Measurements from ENCODE around the gene MIA. TPM values are rescaled to one million over a fixed set of nuclear protein-coding genes. Genes with fewer than 3 reads are reported as not detected.
"Not testable (repeated sequence)": the region's sequence is repeated elsewhere in the genome, so short reads cannot be mapped to it uniquely, and the experiment has no call there.

Gene MIA
- total RNA-seq, 4 donors from 2014 or later = not detected

DNA sequence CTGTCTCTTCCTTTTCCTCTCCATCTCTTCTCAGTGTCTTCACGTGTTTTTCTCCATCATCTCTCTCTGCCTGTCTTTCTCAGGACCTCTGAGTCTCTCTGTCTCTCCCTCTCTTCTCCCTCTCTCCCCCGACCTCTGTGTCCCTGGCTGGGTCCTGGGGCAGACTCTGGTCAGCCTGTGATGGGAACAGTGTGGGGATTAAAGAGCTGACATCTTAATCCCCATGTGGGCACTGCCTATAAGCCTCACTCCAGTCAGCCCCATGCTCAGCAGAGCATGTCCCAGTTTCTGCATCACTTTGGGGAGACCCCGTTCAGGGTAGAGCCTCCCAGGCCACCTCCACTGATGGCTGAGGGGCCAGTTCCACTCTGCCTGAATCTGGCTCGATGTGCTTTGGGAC, 39.9 kb downstream of the MIA start:
- no peak for DNase-seq
- Histone ChIP-seq H3K4me1 (peaks cover 25 to 29% of the 10 kb centered on the region in 2 donors), H3K27me3 (no peaks in the 10 kb centered on the region), H3K4me3 (no peak overlapping the region), H3K27ac (no peak overlapping the region), H3K36me3 (no peaks in the 10 kb centered on the region), H3K9me3 (no peaks in the 10 kb centered on the region)
- intact Hi-C loops (cut with DNase I; ENCODE audit: low total_unique reads) (no loop called here), in situ Hi-C loops (cut with MboI; ENCODE audit: low sequenced_read_pairs in 4 of 4) (loop anchor here in 2 of 4 donors (5.0 to 10.0 kb wide), 2 partner anchors 60 to 153 kb away; partner anchors contain the start of genes ACTMAP (in 1 of the 2) and SNRPA (in 1 of the 2))
- no peak for ATAC-seq
- TF ChIP-seq, protein P1, sequence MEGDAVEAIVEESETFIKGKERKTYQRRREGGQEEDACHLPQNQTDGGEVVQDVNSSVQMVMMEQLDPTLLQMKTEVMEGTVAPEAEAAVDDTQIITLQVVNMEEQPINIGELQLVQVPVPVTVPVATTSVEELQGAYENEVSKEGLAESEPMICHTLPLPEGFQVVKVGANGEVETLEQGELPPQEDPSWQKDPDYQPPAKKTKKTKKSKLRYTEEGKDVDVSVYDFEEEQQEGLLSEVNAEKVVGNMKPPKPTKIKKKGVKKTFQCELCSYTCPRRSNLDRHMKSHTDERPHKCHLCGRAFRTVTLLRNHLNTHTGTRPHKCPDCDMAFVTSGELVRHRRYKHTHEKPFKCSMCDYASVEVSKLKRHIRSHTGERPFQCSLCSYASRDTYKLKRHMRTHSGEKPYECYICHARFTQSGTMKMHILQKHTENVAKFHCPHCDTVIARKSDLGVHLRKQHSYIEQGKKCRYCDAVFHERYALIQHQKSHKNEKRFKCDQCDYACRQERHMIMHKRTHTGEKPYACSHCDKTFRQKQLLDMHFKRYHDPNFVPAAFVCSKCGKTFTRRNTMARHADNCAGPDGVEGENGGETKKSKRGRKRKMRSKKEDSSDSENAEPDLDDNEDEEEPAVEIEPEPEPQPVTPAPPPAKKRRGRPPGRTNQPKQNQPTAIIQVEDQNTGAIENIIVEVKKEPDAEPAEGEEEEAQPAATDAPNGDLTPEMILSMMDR (IDR thresholded peaks at IDR 0.05 in 4 of 5, conservative IDR thresholded peaks at IDR 0.05 in 1 of 5) = no peak
- no peak for TF ChIP-seq POLR2A (IDR thresholded peaks at IDR 0.05)

DNA sequence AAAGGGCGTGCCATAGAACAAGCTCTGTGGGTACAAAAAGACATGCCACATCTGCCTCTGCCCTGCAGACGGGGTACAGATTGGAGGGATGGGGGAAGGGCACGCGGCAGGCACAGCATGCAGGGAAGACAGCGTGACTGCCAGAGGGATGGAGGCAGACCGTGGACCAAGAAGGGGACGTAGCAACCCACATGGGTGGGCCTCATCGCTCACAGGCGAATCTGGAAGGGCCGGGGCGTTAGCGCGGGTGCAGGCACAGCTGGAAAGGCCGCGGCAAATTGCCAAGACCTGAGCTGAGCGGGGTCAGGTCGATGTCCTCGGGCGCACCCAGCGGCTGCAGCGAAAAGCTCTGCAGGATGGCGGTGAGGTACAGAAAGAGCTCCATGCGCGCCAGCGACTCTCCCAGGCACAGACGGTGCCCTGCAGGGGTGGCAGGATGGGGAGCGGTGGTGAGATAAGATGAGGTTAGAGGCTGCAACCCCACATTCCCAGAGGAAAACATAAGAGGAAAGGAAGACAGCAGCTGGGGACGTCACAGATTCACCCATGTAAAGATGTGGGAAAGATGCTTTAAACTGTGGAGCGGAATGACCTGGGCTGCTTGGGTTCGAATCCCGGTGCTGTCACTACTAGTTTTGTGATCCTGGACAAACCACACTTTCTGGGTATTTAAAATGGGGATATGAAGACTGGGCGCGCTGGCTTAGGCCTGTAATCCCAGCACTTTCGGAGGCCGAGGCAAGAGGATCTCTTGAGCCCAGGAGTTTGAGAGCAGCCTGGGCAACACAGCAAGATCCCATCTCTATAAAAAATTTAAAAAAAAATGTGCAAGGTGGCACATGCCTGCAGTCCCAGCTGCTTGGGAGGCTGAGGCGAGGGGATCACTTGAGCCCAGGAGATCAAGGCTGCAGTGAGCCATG, 43.4 kb downstream of the MIA start:
- peak in 1 of 2 donors; percentile 59 for DNase-seq
- H3K36me3 ChIP-seq, H3K27me3 ChIP-seq, H3K9me3 ChIP-seq: not testable (repeated sequence)
- in situ Hi-C loops (cut with MboI; ENCODE audit: low sequenced_read_pairs in 4 of 4) (loop anchor here in 2 of 4 donors (5.0 to 10.0 kb wide), 2 partner anchors 64 to 156 kb away; partner anchors contain the start of genes ACTMAP (in 1 of the 2) and SNRPA (in 1 of the 2)), intact Hi-C loops (cut with DNase I; ENCODE audit: low total_unique reads) (loop anchor here (1.0 kb wide), 1 partner anchor 156 kb away; no protein-coding TSS in a partner anchor)
- Histone ChIP-seq H3K4me1 (peaks cover 15 to 23% of the 10 kb centered on the region in 2 donors), H3K27ac (peak overlapping the region in 2 of 4 donors; percentile 41 to 59), H3K4me3 (peak overlapping the region in 3 of 4 donors; percentile 17 to 53 (median 23))
- TF ChIP-seq, protein P1 (IDR thresholded peaks at IDR 0.05 in 4 of 5, conservative IDR thresholded peaks at IDR 0.05 in 1 of 5) = peak in 1 of 5 experiments; percentile 25
- peak in 1 of 2 donors; percentile 51 for ATAC-seq

DNA sequence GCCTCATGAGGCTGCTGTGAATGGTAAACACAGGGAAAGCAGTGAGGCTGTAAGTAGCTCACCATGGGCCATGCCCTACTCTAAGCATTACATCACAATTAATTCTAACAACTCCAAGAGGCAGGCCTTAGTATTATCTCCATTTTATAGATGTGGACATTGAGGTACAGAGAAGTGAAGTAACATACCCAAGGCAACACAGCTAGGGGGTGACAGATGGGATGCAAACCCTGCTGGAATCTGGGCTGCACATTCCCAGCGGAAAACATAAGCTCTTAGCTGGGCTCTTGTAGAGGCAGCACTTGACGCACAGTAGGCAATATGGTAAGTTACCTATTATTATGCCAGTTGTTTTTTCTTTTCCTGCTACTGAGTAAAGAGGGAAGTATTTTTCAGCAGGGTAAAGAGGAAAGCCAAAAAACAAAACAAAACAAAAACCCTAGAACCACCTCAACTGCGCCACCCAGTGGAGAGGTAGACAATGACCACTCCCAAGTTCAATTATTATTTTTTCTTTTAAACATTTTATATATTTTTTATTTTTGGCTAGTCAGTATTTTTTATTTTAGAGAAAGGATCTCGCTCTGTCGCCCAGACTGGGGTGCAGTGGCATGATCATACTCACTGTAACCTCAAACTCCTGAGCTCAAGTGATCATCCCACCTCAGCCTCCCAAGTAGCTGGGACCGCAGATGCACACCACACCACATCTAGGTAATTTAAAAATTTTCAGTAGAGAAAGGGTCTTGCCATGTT, 44.3 kb downstream of the MIA start:
- not testable (repeated sequence) for H3K27me3 ChIP-seq, DNase-seq, H3K4me3 ChIP-seq, H3K36me3 ChIP-seq, H3K9me3 ChIP-seq
- intact Hi-C loops (cut with DNase I; ENCODE audit: low total_unique reads) = loop anchor here (1.0 kb wide), 1 partner anchor 157 kb away; no protein-coding TSS in a partner anchor
- TF ChIP-seq, protein P1 (IDR thresholded peaks at IDR 0.05 in 4 of 5, conservative IDR thresholded peaks at IDR 0.05 in 1 of 5) = peak; percentile 70 to 86 (median 82)
- Histone ChIP-seq H3K27ac (peak overlapping the region in 2 of 4 donors; percentile 57 to 60), H3K4me1 (peaks cover 15 to 23% of the 10 kb centered on the region in 2 donors)
- in situ Hi-C loops (cut with MboI; ENCODE audit: low sequenced_read_pairs in 4 of 4) = loop anchor here (5.0 to 10.0 kb wide), 3 partner anchors 65 to 165 kb away; partner anchors contain the start of genes ACTMAP (in 1 of the 4) and SNRPA (in 1 of the 4)
- peak; percentile 42 to 66 for ATAC-seq

DNA sequence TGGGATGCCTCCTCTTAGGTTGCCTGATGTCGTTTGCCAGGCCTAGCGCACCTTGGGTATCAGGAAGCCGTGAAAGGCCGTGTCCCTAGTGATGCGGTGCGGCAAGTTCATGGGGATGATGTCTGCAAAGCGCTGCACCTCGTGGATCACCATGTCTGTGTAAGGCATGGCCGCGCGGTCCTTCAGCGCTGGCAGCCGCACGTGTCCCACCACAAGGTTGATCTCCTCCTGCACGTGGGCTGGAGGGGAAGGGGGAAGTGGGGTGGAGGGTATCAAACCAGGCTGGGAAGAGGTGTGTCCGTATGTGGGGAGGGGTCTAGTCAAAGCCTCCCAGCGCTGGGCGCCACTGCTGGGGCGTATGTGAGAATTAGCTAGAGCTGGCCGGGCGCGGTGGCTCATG, 46.8 kb downstream of the MIA start:
- intact Hi-C loops (cut with DNase I; ENCODE audit: low total_unique reads) (no loop called here), in situ Hi-C loops (cut with MboI; ENCODE audit: low sequenced_read_pairs in 4 of 4) (loop anchor here in 3 of 4 donors (5.0 to 10.0 kb wide), 2 partner anchors 160 to 167 kb away; no protein-coding TSS in a partner anchor)
- no peak for DNase-seq

DNA sequence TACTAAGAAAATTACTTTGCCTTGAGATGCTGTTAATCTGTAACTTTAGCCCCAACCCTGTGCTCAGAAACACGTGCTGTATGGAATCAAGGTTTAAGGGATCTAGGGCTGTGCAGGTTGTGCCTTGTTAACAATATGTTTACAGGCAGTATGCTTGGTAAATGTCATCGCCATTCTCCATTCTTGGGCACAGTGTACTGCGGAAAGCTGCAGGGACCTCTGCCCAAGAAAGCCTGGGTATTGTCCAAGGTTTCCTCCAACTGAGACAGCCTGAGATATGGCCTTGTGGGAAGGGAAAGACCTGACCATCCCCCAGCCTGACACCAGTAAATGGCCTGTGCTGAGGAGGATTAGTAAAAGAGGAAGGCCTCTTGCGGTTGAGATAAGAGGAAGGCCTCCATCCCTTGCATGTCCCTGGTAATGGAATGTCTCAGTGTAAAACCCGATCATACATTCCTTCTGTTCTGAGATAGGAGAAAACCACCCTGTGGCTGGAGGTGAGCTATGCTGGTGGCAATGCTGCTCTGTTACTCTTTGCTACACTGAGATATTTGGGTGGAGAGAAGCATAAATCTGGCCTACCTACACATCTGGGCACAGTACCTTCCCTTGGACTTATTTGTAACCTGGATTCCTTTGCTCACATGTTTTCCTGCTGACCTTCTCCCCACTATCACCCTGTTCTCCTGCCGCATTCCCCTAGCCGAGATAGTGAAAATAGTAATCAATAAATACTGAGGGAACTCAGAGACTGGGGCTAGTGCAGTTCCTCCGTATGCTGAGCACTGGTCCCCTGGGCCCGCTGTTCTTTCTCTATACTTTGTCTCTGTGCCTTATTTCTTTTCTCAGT, 47.6 kb downstream of the MIA start:
- intact Hi-C loops (cut with DNase I; ENCODE audit: low total_unique reads); H3K36me3 ChIP-seq; DNase-seq; H3K4me3 ChIP-seq; ATAC-seq; H3K9me3 ChIP-seq; H3K27me3 ChIP-seq: not testable (repeated sequence)
- Histone ChIP-seq H3K4me1 (peaks cover 15 to 23% of the 10 kb centered on the region in 2 donors), H3K27ac (peak overlapping the region in 1 of 4 donors; percentile 24)
- in situ Hi-C loops (cut with MboI; ENCODE audit: low sequenced_read_pairs in 4 of 4) = loop anchor here in 3 of 4 donors (5.0 to 10.0 kb wide), 2 partner anchors 161 to 168 kb away; no protein-coding TSS in a partner anchor

More for the DNA sequence above, 46.8 kb downstream of the MIA start:
- Histone ChIP-seq H3K27me3 (no peaks in the 10 kb centered on the region), H3K36me3 (no peaks in the 10 kb centered on the region), H3K4me1 (peaks cover 15 to 23% of the 10 kb centered on the region in 2 donors), H3K9me3 (no peaks in the 10 kb centered on the region), H3K4me3 (no peak overlapping the region), H3K27ac (no peak overlapping the region)
- no peak for ATAC-seq
- TF ChIP-seq POLR2A (IDR thresholded peaks at IDR 0.05) = no peak
- TF ChIP-seq, protein P1 (IDR thresholded peaks at IDR 0.05 in 4 of 5, conservative IDR thresholded peaks at IDR 0.05 in 1 of 5) = no peak

DNA sequence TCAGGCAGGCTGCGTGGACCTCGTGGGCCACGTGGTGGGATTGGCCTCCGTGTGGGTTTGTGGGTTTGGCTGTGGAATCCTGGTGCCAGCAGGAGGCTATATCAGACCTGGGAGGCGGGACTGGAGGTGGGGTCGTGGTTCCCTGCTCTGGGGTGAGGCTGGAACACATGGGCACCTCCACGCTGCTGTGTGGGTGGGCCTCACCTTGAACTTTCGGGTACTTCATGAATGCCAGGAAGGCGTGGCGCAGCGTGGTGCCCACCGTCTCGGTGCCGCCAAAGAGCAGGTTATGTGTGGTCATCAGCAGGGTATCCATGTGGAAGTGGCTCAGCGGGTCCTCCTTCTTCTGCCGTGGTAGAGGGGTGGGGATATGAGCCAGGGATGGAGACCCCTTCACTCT, 49.6 kb downstream of the MIA start:
- intact Hi-C loops (cut with DNase I; ENCODE audit: low total_unique reads); H3K4me1 ChIP-seq; ATAC-seq; H3K9me3 ChIP-seq; H3K27me3 ChIP-seq; H3K27ac ChIP-seq; H3K36me3 ChIP-seq; H3K4me3 ChIP-seq; DNase-seq: not testable (repeated sequence)
- in situ Hi-C loops (cut with MboI; ENCODE audit: low sequenced_read_pairs in 4 of 4) = loop anchor here in 3 of 4 donors (5.0 to 10.0 kb wide), 2 partner anchors 163 to 170 kb away; no protein-coding TSS in a partner anchor

Measured in gastrocnemius medialis (tissue), 4 donors.